Measurements from ENCODE around the gene RNF17.
A peak's percentile ranks its signal among the peaks of the same experiment; 100 is the strongest.

The RNF17 gene

GRCh38 chr13:24861617-24862362, 97.8 kb downstream of the RNF17 start:
- DNase-seq = no peak
- intact Hi-C loops (cut with DNase I; ENCODE audit: low total_unique reads) = no loop called here
- Histone ChIP-seq H3K4me1 (no peaks in the 10 kb centered on the region), H3K27me3 (peaks cover 0 to 3% of the 10 kb centered on the region in 2 donors), H3K4me3 (no peak overlapping the region), H3K27ac (no peak overlapping the region), H3K9me3 (no peaks in the 10 kb centered on the region), H3K36me3 (no peaks in the 10 kb centered on the region)
- no peak for TF ChIP-seq CTCF (IDR thresholded peaks at IDR 0.05)

GRCh38 chr13:24863748-24864540, 100.0 kb downstream of the RNF17 start:
- no peaks in the 10 kb centered on the region for H3K9me3 ChIP-seq
- no peak for TF ChIP-seq CTCF (IDR thresholded peaks at IDR 0.05)
- no peaks in the 10 kb centered on the region for H3K4me1 ChIP-seq
- H3K27ac ChIP-seq = no peak overlapping the region
- H3K27me3 ChIP-seq = peaks cover 0 to 3% of the 10 kb centered on the region in 2 donors
- intact Hi-C loops (cut with DNase I; ENCODE audit: low total_unique reads) = no loop called here
- no peaks in the 10 kb centered on the region for H3K36me3 ChIP-seq
- no peak for DNase-seq
- no peak overlapping the region for H3K4me3 ChIP-seq

- Histone ChIP-seq H3K36me3 (no peaks in the 10 kb centered on the region), H3K9me3 (no peaks in the 10 kb centered on the region), H3K27me3 (no peaks in the 10 kb centered on the region), H3K27ac (no peak overlapping the region), H3K4me3 (no peak overlapping the region), H3K4me1 (no peaks in the 10 kb centered on the region)
- intact Hi-C loops (cut with DNase I; ENCODE audit: low total_unique reads) = no loop called here
- no peak for DNase-seq
- no peak for TF ChIP-seq CTCF (IDR thresholded peaks at IDR 0.05)
Observed at GRCh38 chr13:24864579-24864978, 100.6 kb downstream of the RNF17 start.

GRCh38 chr13:24865163-24865953, 101.4 kb downstream of the RNF17 start:
- H3K27me3 ChIP-seq = no peaks in the 10 kb centered on the region
- no peaks in the 10 kb centered on the region for H3K4me1 ChIP-seq
- DNase-seq = no peak

More at GRCh38 chr13:24865163-24865953, 101.4 kb downstream of the RNF17 start:
- H3K36me3 ChIP-seq = no peaks in the 10 kb centered on the region
- peak; percentile 6 to 24 for TF ChIP-seq CTCF (IDR thresholded peaks at IDR 0.05)
- intact Hi-C loops (cut with DNase I; ENCODE audit: low total_unique reads) = no loop called here
- no peak overlapping the region for H3K27ac ChIP-seq
- no peak overlapping the region for H3K4me3 ChIP-seq
- no peaks in the 10 kb centered on the region for H3K9me3 ChIP-seq
